ENCODE measurements around the gene DAZAP1. TPM values are rescaled to one million over a fixed set of nuclear protein-coding genes. Genes with fewer than 3 reads are reported as not detected.

The DAZAP1 gene
- polyA plus RNA-seq, 1 experiment: 38.3 TPM

GRCh38 chr19:1402411-1403070 lies 4.8 kb upstream of the DAZAP1 start:
- Histone ChIP-seq H3K4me3 (ENCODE audit: low read depth, low read length) (no peak overlapping the region), H3K36me3 (ENCODE audit: control insufficient read depth, insufficient read depth, low read length) (no peaks in the 10 kb centered on the region), H3K27me3 (ENCODE audit: control insufficient read depth, insufficient read depth, low read length) (no peaks in the 10 kb centered on the region)
- TF ChIP-seq CTCF (IDR thresholded peaks at IDR 0.05; ENCODE audit: insufficient read depth, low read depth, low read length): no peak
- no peak for DNase-seq (ENCODE audit: low read depth)
- ChIA-PET POLR2A (no interaction called here), CTCF (interaction anchor here (0.6 to 1.8 kb wide), 8 partner anchors 42 to 158 kb away, joined by 3 to 5 read pairs (median 3); no protein-coding TSS in a partner anchor)

DNA sequence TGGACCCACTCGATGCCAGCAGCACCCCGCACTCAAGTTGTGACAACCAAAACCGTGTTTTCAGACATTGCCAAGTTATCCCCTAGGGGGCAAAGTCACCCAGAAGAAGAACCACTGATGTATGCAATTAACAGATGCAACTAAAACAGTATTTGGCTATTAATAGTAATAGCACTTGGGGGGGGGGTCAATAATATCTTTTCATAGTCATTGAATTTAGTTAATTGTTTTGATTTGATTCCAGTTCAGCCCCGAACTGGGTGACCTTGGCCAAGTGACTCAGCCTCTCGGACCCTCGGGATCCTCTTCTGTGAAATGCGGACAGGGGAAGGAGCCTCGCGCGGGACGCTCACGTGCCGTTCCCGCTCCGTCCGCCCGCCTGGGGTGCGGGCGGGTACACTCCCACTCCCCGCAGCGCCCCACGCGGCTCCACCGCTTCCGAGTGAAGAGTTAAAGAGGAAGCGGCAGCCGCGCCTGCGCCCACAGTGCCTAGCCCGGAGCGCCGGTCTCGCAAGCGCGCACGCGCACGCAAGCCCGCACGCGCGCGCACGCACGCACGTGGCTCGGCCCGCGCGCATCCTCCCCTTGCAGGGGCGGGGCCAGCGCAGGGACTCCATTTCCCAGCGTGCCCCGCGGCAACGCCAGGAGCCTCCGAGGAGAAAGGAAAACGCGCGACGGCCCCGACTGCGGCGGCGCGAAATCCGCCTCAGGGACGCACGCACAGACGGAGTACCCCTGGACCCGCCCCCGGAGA lies 435 bp upstream of the DAZAP1 start:
- Histone ChIP-seq H3K4me3 (ENCODE audit: low read depth, low read length) (peak overlapping the region; percentile 66), H3K27me3 (ENCODE audit: control insufficient read depth, insufficient read depth, low read length) (no peaks in the 10 kb centered on the region), H3K36me3 (ENCODE audit: control insufficient read depth, insufficient read depth, low read length) (peaks cover 3% of the 10 kb centered on the region)
- peak; percentile 85 for DNase-seq (ENCODE audit: low read depth)
- peak; percentile 64 for TF ChIP-seq CTCF (IDR thresholded peaks at IDR 0.05; ENCODE audit: insufficient read depth, low read depth, low read length)
- CTCF ChIA-PET: interaction anchor here (2.1 kb wide), 1 partner anchor 92 kb away, joined by 4 read pairs; no protein-coding TSS in a partner anchor
- POLR2A ChIA-PET: no interaction called here

- TF ChIP-seq CTCF (IDR thresholded peaks at IDR 0.05; ENCODE audit: insufficient read depth, low read depth, low read length): no peak
- DNase-seq (ENCODE audit: low read depth): no peak
- POLR2A ChIA-PET: no interaction called here
- peak overlapping the region; percentile 92 for H3K4me3 ChIP-seq (ENCODE audit: low read depth, low read length)
- peaks cover 8% of the 10 kb centered on the region for H3K36me3 ChIP-seq (ENCODE audit: control insufficient read depth, insufficient read depth, low read length)
- CTCF ChIA-PET: interaction anchor here (0.6 to 0.8 kb wide), 2 partner anchors 15 to 37 kb away, joined by 3 read pairs; no protein-coding TSS in a partner anchor
- no peaks in the 10 kb centered on the region for H3K27me3 ChIP-seq (ENCODE audit: control insufficient read depth, insufficient read depth, low read length)
These were observed 1.2 kb downstream of the DAZAP1 start for GRCh38 chr19:1408300-1409203.

DNA sequence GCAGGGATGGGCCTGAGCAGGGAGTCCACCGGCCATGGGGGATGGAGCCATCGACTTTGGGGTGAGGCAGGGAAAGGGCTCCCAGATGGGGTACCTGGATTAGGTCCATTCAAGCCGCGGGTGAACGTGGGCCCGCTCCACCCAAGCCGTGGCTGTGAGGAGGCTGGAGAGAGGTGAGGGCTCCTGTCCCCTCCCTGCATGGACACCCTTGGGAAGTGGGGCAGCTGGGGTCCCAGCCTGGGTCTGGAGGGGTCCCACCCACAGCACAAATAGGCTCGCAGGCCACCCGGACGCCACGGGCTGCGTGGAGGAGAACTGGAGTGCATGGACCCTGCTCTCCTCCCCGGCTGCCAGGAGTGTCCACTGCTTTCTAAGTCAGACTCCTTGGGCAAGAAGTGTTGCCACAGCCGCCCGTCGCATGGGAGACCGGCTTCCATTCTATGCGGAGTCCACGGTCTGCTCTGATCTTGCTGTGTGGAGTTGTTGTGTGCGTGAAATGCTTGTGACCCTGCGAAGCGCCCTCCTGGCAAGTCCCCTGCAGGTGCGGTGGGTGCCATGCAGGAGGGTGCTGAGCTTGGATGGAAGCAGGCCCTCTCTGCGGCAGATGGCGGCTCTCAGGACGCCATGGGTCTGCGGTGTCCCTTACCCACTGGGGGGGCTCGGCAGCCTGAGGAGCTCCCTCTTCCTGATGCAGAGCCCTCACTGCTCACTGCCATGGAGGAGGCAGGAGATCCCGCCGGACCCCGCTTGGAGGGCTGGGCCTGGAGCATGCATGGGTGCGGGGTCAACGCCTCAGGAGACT lies 2.0 kb downstream of the DAZAP1 start:
- no peak for DNase-seq (ENCODE audit: low read depth)
- CTCF ChIA-PET: interaction anchor here (0.8 to 1.0 kb wide), 4 partner anchors 14 to 165 kb away, joined by 3 to 4 read pairs (median 3); no protein-coding TSS in a partner anchor
- no peak for TF ChIP-seq CTCF (IDR thresholded peaks at IDR 0.05; ENCODE audit: insufficient read depth, low read depth, low read length)
- H3K4me3 ChIP-seq (ENCODE audit: low read depth, low read length): peak overlapping the region; percentile 92
- H3K27me3 ChIP-seq (ENCODE audit: control insufficient read depth, insufficient read depth, low read length): no peaks in the 10 kb centered on the region
- POLR2A ChIA-PET: no interaction called here
- H3K36me3 ChIP-seq (ENCODE audit: control insufficient read depth, insufficient read depth, low read length): peaks cover 8% of the 10 kb centered on the region
